22Rv1 (cell line): ENCODE results near the gene VRK2.

Experiments used
- CTCF ChIP-seq: fragments of 450-650 bp; IDR thresholded peaks from 2 replicates; pipeline ENCODE4 v1.5.1; 2017; ENCODE audit warnings: mild to moderate bottlenecking
- ZFX ChIP-seq: fragments of 450-650 bp; IDR thresholded peaks from 2 replicates; pipeline ENCODE4 v1.6.1; 2017; ENCODE audit warnings: antibody characterized with exemption, borderline replicate concordance

- TF ChIP-seq CTCF (no peak), ZFX (no peak)
Measured at GRCh38 chr2:58101500-58101899, 54.9 kb downstream of the VRK2 start.
